Left renal pelvis (tissue), 4 donors: Measurements from ENCODE around the gene ACBD4. TPM values are rescaled to one million over a fixed set of nuclear protein-coding genes. Genes with fewer than 3 reads are reported as not detected.

Source experiments
- DNase-seq, 4 donors: peaks; one replicate each; pipeline ENCODE4 v3.0.0-alpha.2; 2013; ENCODE audit warnings: low read depth in 4 of 4, low spot score in 3 of 4
- polyA plus RNA-seq, 4 donors: library from polyadenylated mRNA; unstranded; fragments of 120-200 nt; gene quantifications; one replicate each; pipeline ENCODE4 v1.2.1, GENCODE V29; 2013; ENCODE audit not compliant: insufficient read length in 4 of 4

The ACBD4 gene
- polyA plus RNA-seq, 4 donors = 9.3 to 19.2 (median 11.4) TPM

- no peak for DNase-seq
Measured at GRCh38 chr17:45149669-45150664, 14.5 kb downstream of the ACBD4 start.

GRCh38 chr17:45150911-45151809, 15.7 kb downstream of the ACBD4 start:
- DNase-seq = no peak

- no peak for DNase-seq
Measured at GRCh38 chr17:45155029-45155428, 19.5 kb downstream of the ACBD4 start.

- DNase-seq = no peak
Measured at GRCh38 chr17:45155483-45155882, 20.0 kb downstream of the ACBD4 start.

- no peak for DNase-seq
Measured at GRCh38 chr17:45156242-45156641, 20.8 kb downstream of the ACBD4 start.

GRCh38 chr17:45160447-45161287, 25.2 kb downstream of the ACBD4 start:
- peak in 3 of 4 donors; percentile 65 to 72 (median 71) for DNase-seq

- peak; percentile 100 for DNase-seq
Measured at GRCh38 chr17:45161288-45162024, 26.0 kb downstream of the ACBD4 start, which contains the start of gene HEXIM2. Gene HEXIM2, plus strand, starts transcription at chr17:45161875. Its CDS starts 919 bp downstream, at chr17:45162794.

- DNase-seq = no peak
Measured at GRCh38 chr17:45162025-45162687, 26.7 kb downstream of the ACBD4 start.

GRCh38 chr17:45164734-45165269, 29.3 kb downstream of the ACBD4 start:
- DNase-seq = no peak

- no peak for DNase-seq
Measured at GRCh38 chr17:45168991-45169752, 33.7 kb downstream of the ACBD4 start.

- no peak for DNase-seq
Measured at GRCh38 chr17:45170280-45170930, 34.9 kb downstream of the ACBD4 start.

- no peak for DNase-seq
Measured at GRCh38 chr17:45170931-45171337, 35.4 kb downstream of the ACBD4 start.

GRCh38 chr17:45171338-45172231, 36.1 kb downstream of the ACBD4 start:
- no peak for DNase-seq

- no peak for DNase-seq
Measured at GRCh38 chr17:45172232-45172540, 36.7 kb downstream of the ACBD4 start.

GRCh38 chr17:45172541-45173286, 37.2 kb downstream of the ACBD4 start:
- DNase-seq = peak in 3 of 4 donors; percentile 69 to 81 (median 71)

- DNase-seq = no peak
Measured at GRCh38 chr17:45175759-45176115, 40.2 kb downstream of the ACBD4 start.
